NT2/D1 (cell line): ENCODE measurements around the gene SCAPER.

Experiments used
- SUZ12 ChIP-seq: IDR thresholded peaks from 2 replicates; pipeline ENCODE4 v1.6.1; 2011; ENCODE audit not compliant: insufficient read length, insufficient read depth; ENCODE audit errors: extremely low read depth
- YY1 ChIP-seq: IDR thresholded peaks from 2 replicates; pipeline ENCODE4 v1.6.1; 2011; ENCODE audit not compliant: insufficient read length, insufficient read depth
- ZNF274 ChIP-seq: IDR thresholded peaks from 2 replicates; pipeline ENCODE4 v1.6.1; 2011; ENCODE audit warnings: mild to moderate bottlenecking, low read depth, low read length

GRCh38 chr15:76359152-76359551 is 546.0 kb downstream of the SCAPER start:
- TF ChIP-seq SUZ12 (no peak), YY1 (no peak), ZNF274 (no peak)
